T-helper 17 cell (primary cell): ENCODE results near the gene TNFRSF1B. TPM values are rescaled to one million over a fixed set of nuclear protein-coding genes. Genes with fewer than 3 reads are reported as not detected.

ENCODE experiments used
- ATAC-seq: fragments of 150-1000 bp; cut with Tn5 transposase; 2 replicates; pipeline ENCODE4 v1.10.0; 2021; ENCODE audit warnings: mild to moderate bottlenecking, moderate library complexity
- DNase-seq, 3 donors: peaks; one replicate each; pipeline versions ENCODE4 v3.0.0 to v3.0.0-alpha.2; 2020 to 2021
- H3K9me3 ChIP-seq: one replicate; pipeline ENCODE4 v1.7.0; 2013; ENCODE audit warnings: low read length, mild to moderate bottlenecking; ENCODE audit not compliant: control insufficient read depth, poor library complexity, severe bottlenecking
- H3K27ac Mint-ChIP-seq: one replicate; pipeline ENCODE4 v1.8.0; 2022; ENCODE audit warnings: mild to moderate bottlenecking, moderate library complexity, mixed read lengths
- H3K27me3 Mint-ChIP-seq: one replicate; pipeline ENCODE4 v1.8.0; 2022; ENCODE audit warnings: mixed read lengths
- H3K36me3 Mint-ChIP-seq: one replicate; pipeline ENCODE4 v1.8.0; 2022; ENCODE audit warnings: low read depth, mixed read lengths
- H3K4me1 Mint-ChIP-seq: one replicate; pipeline ENCODE4 v1.8.0; 2022; ENCODE audit warnings: mild to moderate bottlenecking, mixed read lengths
- H3K4me3 Mint-ChIP-seq: one replicate; pipeline ENCODE4 v1.8.0; 2022; ENCODE audit warnings: mild to moderate bottlenecking, moderate library complexity, mixed read lengths
- total RNA-seq, 4 donors: library from RNA in 2 of 4; stranded (reverse) in 2 of 4; gene quantifications; one replicate each; pipeline ENCODE4 v1.2.3 and lab custom pipeline; 2022 to 2026

The TNFRSF1B gene
- total RNA-seq, 2 donors from 2014 or later: 127 to 132 TPM

GRCh38 chr1:12135612-12136011 lies 31.2 kb upstream of the TNFRSF1B start:
- DNase-seq: no peak
- no peak overlapping the region for H3K4me3 Mint-ChIP-seq
- H3K36me3 Mint-ChIP-seq: no peaks in the 10 kb centered on the region
- no peaks in the 10 kb centered on the region for H3K27me3 Mint-ChIP-seq
- no peaks in the 10 kb centered on the region for H3K9me3 ChIP-seq
- no peak overlapping the region for H3K27ac Mint-ChIP-seq
- no peak for ATAC-seq
- H3K4me1 Mint-ChIP-seq: peaks cover 23% of the 10 kb centered on the region

- no peaks in the 10 kb centered on the region for H3K9me3 ChIP-seq
- no peaks in the 10 kb centered on the region for H3K36me3 Mint-ChIP-seq
- H3K4me1 Mint-ChIP-seq: peaks cover 20% of the 10 kb centered on the region
- H3K27me3 Mint-ChIP-seq: no peaks in the 10 kb centered on the region
- H3K27ac Mint-ChIP-seq: no peak overlapping the region
- no peak overlapping the region for H3K4me3 Mint-ChIP-seq
- no peak for DNase-seq
- no peak for ATAC-seq
Observed at GRCh38 chr1:12136916-12137610, 29.7 kb upstream of the TNFRSF1B start.

GRCh38 chr1:12138196-12139168 lies 28.3 kb upstream of the TNFRSF1B start:
- Mint-ChIP-seq H3K4me1 (peaks cover 18% of the 10 kb centered on the region), H3K27me3 (no peaks in the 10 kb centered on the region), H3K27ac (no peak overlapping the region), H3K36me3 (no peaks in the 10 kb centered on the region), H3K4me3 (no peak overlapping the region)
- DNase-seq (no peak), ATAC-seq (no peak)
- H3K9me3 ChIP-seq: no peaks in the 10 kb centered on the region

GRCh38 chr1:12140016-12140415 lies 26.8 kb upstream of the TNFRSF1B start:
- ATAC-seq (no peak), DNase-seq (no peak)
- no peak overlapping the region for H3K27ac Mint-ChIP-seq
- no peaks in the 10 kb centered on the region for H3K27me3 Mint-ChIP-seq
- H3K36me3 Mint-ChIP-seq: no peaks in the 10 kb centered on the region
- no peak overlapping the region for H3K4me3 Mint-ChIP-seq
- peaks cover 19% of the 10 kb centered on the region for H3K4me1 Mint-ChIP-seq
- no peaks in the 10 kb centered on the region for H3K9me3 ChIP-seq

GRCh38 chr1:12140515-12141162 lies 26.2 kb upstream of the TNFRSF1B start:
- no peaks in the 10 kb centered on the region for H3K36me3 Mint-ChIP-seq
- H3K9me3 ChIP-seq: no peaks in the 10 kb centered on the region
- DNase-seq (no peak), ATAC-seq (no peak)
- no peaks in the 10 kb centered on the region for H3K27me3 Mint-ChIP-seq
- no peak overlapping the region for H3K4me3 Mint-ChIP-seq
- H3K4me1 Mint-ChIP-seq: peaks cover 23% of the 10 kb centered on the region
- no peak overlapping the region for H3K27ac Mint-ChIP-seq

GRCh38 chr1:12141163-12141850 lies 25.5 kb upstream of the TNFRSF1B start:
- H3K36me3 Mint-ChIP-seq: no peaks in the 10 kb centered on the region
- DNase-seq: no peak
- no peak overlapping the region for H3K27ac Mint-ChIP-seq
- H3K27me3 Mint-ChIP-seq: no peaks in the 10 kb centered on the region
- no peaks in the 10 kb centered on the region for H3K9me3 ChIP-seq
- H3K4me3 Mint-ChIP-seq: no peak overlapping the region
- peaks cover 23% of the 10 kb centered on the region for H3K4me1 Mint-ChIP-seq
- no peak for ATAC-seq

GRCh38 chr1:12142141-12142823 lies 24.5 kb upstream of the TNFRSF1B start:
- no peaks in the 10 kb centered on the region for H3K36me3 Mint-ChIP-seq
- no peaks in the 10 kb centered on the region for H3K9me3 ChIP-seq
- ATAC-seq: no peak
- H3K4me3 Mint-ChIP-seq: no peak overlapping the region
- DNase-seq: no peak
- peaks cover 32% of the 10 kb centered on the region for H3K4me1 Mint-ChIP-seq
- no peaks in the 10 kb centered on the region for H3K27me3 Mint-ChIP-seq
- peak overlapping the region; percentile 94 for H3K27ac Mint-ChIP-seq

- no peak for DNase-seq
- no peaks in the 10 kb centered on the region for H3K9me3 ChIP-seq
- ATAC-seq: peak; percentile 19
- H3K36me3 Mint-ChIP-seq: no peaks in the 10 kb centered on the region
- peak overlapping the region; percentile 94 for H3K27ac Mint-ChIP-seq
- H3K4me3 Mint-ChIP-seq: peak overlapping the region; percentile 72
- H3K4me1 Mint-ChIP-seq: peaks cover 36% of the 10 kb centered on the region
- H3K27me3 Mint-ChIP-seq: no peaks in the 10 kb centered on the region
Observed at GRCh38 chr1:12142891-12143630, 23.7 kb upstream of the TNFRSF1B start.

GRCh38 chr1:12143631-12144155 lies 23.1 kb upstream of the TNFRSF1B start:
- ATAC-seq (peak; percentile 69), DNase-seq (no peak)
- H3K9me3 ChIP-seq: no peaks in the 10 kb centered on the region
- Mint-ChIP-seq H3K4me3 (peak overlapping the region; percentile 72), H3K27ac (peak overlapping the region; percentile 94), H3K4me1 (peaks cover 39% of the 10 kb centered on the region), H3K27me3 (no peaks in the 10 kb centered on the region), H3K36me3 (no peaks in the 10 kb centered on the region)

- Mint-ChIP-seq H3K36me3 (no peaks in the 10 kb centered on the region), H3K4me1 (peaks cover 43% of the 10 kb centered on the region), H3K27me3 (no peaks in the 10 kb centered on the region), H3K27ac (peak overlapping the region; percentile 94), H3K4me3 (no peak overlapping the region)
- ATAC-seq (no peak), DNase-seq (no peak)
- H3K9me3 ChIP-seq: no peaks in the 10 kb centered on the region
Observed at GRCh38 chr1:12144236-12144635, 22.6 kb upstream of the TNFRSF1B start.

GRCh38 chr1:12144969-12145368 lies 21.8 kb upstream of the TNFRSF1B start:
- H3K4me1 Mint-ChIP-seq: peaks cover 44% of the 10 kb centered on the region
- H3K27ac Mint-ChIP-seq: no peak overlapping the region
- no peak for ATAC-seq

More at GRCh38 chr1:12144969-12145368, 21.8 kb upstream of the TNFRSF1B start:
- no peaks in the 10 kb centered on the region for H3K9me3 ChIP-seq
- Mint-ChIP-seq H3K27me3 (no peaks in the 10 kb centered on the region), H3K36me3 (no peaks in the 10 kb centered on the region), H3K4me3 (peak overlapping the region; percentile 21)
- no peak for DNase-seq
